Thoracic aorta (tissue), 2 donors: ENCODE results near the gene BMERB1. TPM values are rescaled to one million over a fixed set of nuclear protein-coding genes. Genes with fewer than 3 reads are reported as not detected.

Experiments
- ATAC-seq: fragments of 150-250 bp; one replicate; pipeline ENCODE4 v1.8.0; 2017; ENCODE audit warnings: low read depth; ENCODE audit not compliant: insufficient number of reproducible peaks, low FRiP score
- DNase-seq: peaks from one replicate; pipeline ENCODE4 v3.0.0-alpha.2; 2020; ENCODE audit warnings: low spot score
- H3K27ac ChIP-seq, 2 donors: fragments of 200-600 bp; sonication (generic); 1 replicate in 1 of 2; 2 replicates in 1 of 2; pipeline ENCODE4 v1.5.1; 2016; ENCODE audit warnings: mild to moderate bottlenecking in 2 of 2, moderate library complexity in 2 of 2
- H3K27me3 ChIP-seq: fragments of 200-600 bp; sonication (generic); replicated peaks from 2 replicates; pipeline ENCODE4 v1.6.0; 2016; ENCODE audit warnings: mild to moderate bottlenecking; ENCODE audit not compliant: insufficient read depth
- H3K36me3 ChIP-seq: fragments of 200-600 bp; sonication (generic); one replicate; pipeline ENCODE4 v1.5.1; 2016
- H3K4me1 ChIP-seq, 2 donors: fragments of 200-600 bp; sonication (generic); 1 replicate in 1 of 2; 2 replicates in 1 of 2; pipeline versions ENCODE4 v1.5.1 to v1.6.0; 2016; ENCODE audit warnings: low read depth in 2 of 2, mild to moderate bottlenecking in 1 of 2; ENCODE audit not compliant: control insufficient read depth in 1 of 2
- H3K4me3 ChIP-seq: fragments of 200-600 bp; sonication (generic); 2 replicates; pipeline ENCODE4 v1.5.1; 2016; ENCODE audit warnings: mild to moderate bottlenecking
- H3K9me3 ChIP-seq: fragments of 200-600 bp; sonication (generic); 2 replicates; pipeline ENCODE4 v1.5.1; 2016
- CTCF ChIP-seq: fragments of 200-600 bp; sonication (generic); IDR thresholded peaks from one replicate; pipeline ENCODE4 v1.5.1; 2019; ENCODE audit warnings: antibody characterized with exemption
- total RNA-seq, 2 donors: library from RNA; depleted of rRNA; stranded (reverse); fragments of >200 nt; gene quantifications; one replicate each; pipeline versions ENCODE4 v1.1.0 to v1.2.3, GENCODE V29; 2016

BMERB1 gene
- total RNA-seq, 2 donors from 2014 or later, result 75.1 to 95.2 TPM

- Histone ChIP-seq H3K27ac (no peak overlapping the region), H3K36me3 (no peaks in the 10 kb centered on the region), H3K4me1 (peaks cover 11 to 13% of the 10 kb centered on the region in 2 donors), H3K27me3 (no peaks in the 10 kb centered on the region), H3K4me3 (no peak overlapping the region), H3K9me3 (peaks cover 3% of the 10 kb centered on the region)
- DNase-seq, result no peak
- ATAC-seq, result no peak
- no peak for TF ChIP-seq CTCF
Observed at GRCh38 chr16:15444264-15444663, 9.9 kb downstream of the BMERB1 start.

- ATAC-seq, result no peak
- no peak overlapping the region for H3K4me3 ChIP-seq
- no peak for TF ChIP-seq CTCF
- no peak for DNase-seq
- H3K9me3 ChIP-seq, result peaks cover 3% of the 10 kb centered on the region
- H3K36me3 ChIP-seq, result no peaks in the 10 kb centered on the region
- H3K27ac ChIP-seq, result no peak overlapping the region
- H3K27me3 ChIP-seq, result no peaks in the 10 kb centered on the region
- H3K4me1 ChIP-seq, result peaks cover 5 to 9% of the 10 kb centered on the region in 2 donors
Observed at GRCh38 chr16:15445450-15445849, 11.1 kb downstream of the BMERB1 start.

- no peak for ATAC-seq
- no peak for TF ChIP-seq CTCF
- H3K4me1 ChIP-seq, result peaks cover 0 to 8% of the 10 kb centered on the region in 2 donors
Observed at GRCh38 chr16:15446901-15447300, 12.5 kb downstream of the BMERB1 start.

GRCh38 chr16:15450624-15451023 lies 16.2 kb downstream of the BMERB1 start:
- Histone ChIP-seq H3K27me3 (no peaks in the 10 kb centered on the region), H3K4me1 (peaks cover 0 to 8% of the 10 kb centered on the region in 2 donors), H3K27ac (no peak overlapping the region), H3K9me3 (peaks cover under 1% of the 10 kb centered on the region), H3K36me3 (no peaks in the 10 kb centered on the region), H3K4me3 (no peak overlapping the region)
- ATAC-seq, result no peak
- no peak for TF ChIP-seq CTCF
- DNase-seq, result no peak

More at GRCh38 chr16:15446901-15447300, 12.5 kb downstream of the BMERB1 start:
- no peak for DNase-seq
- H3K27ac ChIP-seq, result no peak overlapping the region
- H3K4me3 ChIP-seq, result no peak overlapping the region
- peaks cover 3% of the 10 kb centered on the region for H3K9me3 ChIP-seq
- H3K27me3 ChIP-seq, result no peaks in the 10 kb centered on the region
- H3K36me3 ChIP-seq, result no peaks in the 10 kb centered on the region

- DNase-seq, result no peak
- Histone ChIP-seq H3K27me3 (no peaks in the 10 kb centered on the region), H3K9me3 (no peaks in the 10 kb centered on the region), H3K27ac (no peak overlapping the region), H3K4me1 (peaks cover 0 to 8% of the 10 kb centered on the region in 2 donors), H3K36me3 (no peaks in the 10 kb centered on the region), H3K4me3 (no peak overlapping the region)
- no peak for ATAC-seq
- TF ChIP-seq CTCF, result no peak
Observed at GRCh38 chr16:15451098-15451731, 16.8 kb downstream of the BMERB1 start.
